Transverse colon (tissue), 4 donors: ENCODE measurements around the gene SLC39A3. TPM values are rescaled to one million over a fixed set of nuclear protein-coding genes. Genes with fewer than 3 reads are reported as not detected.

Experiments used
- DNase-seq: peaks from one replicate; pipeline ENCODE4 v3.0.0-alpha.2; 2019
- H3K27ac ChIP-seq, 4 donors: fragments of 200-600 bp; sonication (generic); 2 replicates each; pipeline ENCODE4 v1.5.1; 2016 to 2018; ENCODE audit warnings: inconsistent platforms in 4 of 4
- H3K27me3 ChIP-seq: fragments of 200-600 bp; sonication (generic); 2 replicates; pipeline ENCODE4 v1.5.1; 2017; ENCODE audit warnings: inconsistent platforms
- H3K36me3 ChIP-seq, 4 donors: fragments of 200-600 bp; sonication (generic); 2 replicates each; pipeline ENCODE4 v1.5.1; 2017 to 2019; ENCODE audit warnings: inconsistent platforms in 4 of 4
- H3K4me1 ChIP-seq, 4 donors: fragments of 200-600 bp; sonication (generic); 2 replicates each; pipeline ENCODE4 v1.5.1; 2017 to 2020; ENCODE audit warnings: inconsistent platforms in 4 of 4
- H3K4me3 ChIP-seq, 4 donors: fragments of 200-600 bp; sonication (generic); 1 replicate in 1 of 4; 2 replicates in 3 of 4; pipeline versions ENCODE4 v1.5.1 to v1.6.1; 2017 to 2019; ENCODE audit warnings: inconsistent platforms in 4 of 4
- H3K9me3 ChIP-seq, 2 donors: fragments of 200-600 bp; sonication (generic); 2 replicates each; pipeline ENCODE4 v1.5.1; 2017 to 2019; ENCODE audit warnings: inconsistent platforms in 2 of 2
- EP300 ChIP-seq: sonication (generic); formaldehyde crosslinking; IDR thresholded peaks from one replicate; pipeline ENCODE4 v1.6.1; 2017; ENCODE audit warnings: antibody characterized with exemption, low read depth
- POLR2A ChIP-seq: fragments of 450-650 bp; IDR thresholded peaks from one replicate; pipeline ENCODE4 v1.6.1; 2016; ENCODE audit warnings: antibody characterized with exemption, mild to moderate bottlenecking, moderate library complexity
- POLR2AphosphoS5 ChIP-seq, 3 donors: sonication (generic); formaldehyde crosslinking; IDR thresholded peaks; one replicate each; pipeline ENCODE4 v1.6.1; 2016; ENCODE audit warnings: antibody characterized with exemption in 3 of 3
- WGBS, 2 donors: methylation state at CpG; one replicate each; pipeline ENCODE4 v1.1.5; 2018; ENCODE audit warnings: low coverage in 1 of 2; 5-methylcytosine and 5-hydroxymethylcytosine counted together
- in situ Hi-C, 4 donors: fragments of 200-750 bp; cut with MboI; loops; one replicate each; pipeline versions ENCODE4 v1.15.0 to v1.15.1; 2017; ENCODE audit warnings: low sequenced_read_pairs in 3 of 4, low pct_ligation_motif_present in 1 of 4, low pct_unique_long_range_greater_than_20kb in 1 of 4
- intact Hi-C: fragments of 100-400 bp; cut with DNase I; formaldehyde crosslinking; loops from one replicate; pipeline ENCODE4 v1.15.1; 2023; ENCODE audit warnings: low total_unique reads
- total RNA-seq, 4 donors: library from RNA; depleted of rRNA; stranded (reverse); fragments of >200 nt; gene quantifications; one replicate each; pipeline ENCODE4 v1.1.0, GENCODE V29; 2016
- TF ChIP-seq, protein P1 (sequence below), 5 experiments: fragments of 200-600 bp in 3 of 5; fragments of 450-650 bp in 2 of 5; sonication (generic) in 3 of 5; IDR thresholded peaks; 1 replicate in 2 of 5; 2 replicates in 3 of 5; pipeline ENCODE4 v1.5.1; 2016 to 2017; ENCODE audit warnings: antibody characterized with exemption in 5 of 5, inconsistent platforms in 3 of 5, mild to moderate bottlenecking in 2 of 5, moderate library complexity in 1 of 5

SLC39A3 gene
- total RNA-seq, 4 donors from 2014 or later = 10.1 to 40.4 (median 24.7) TPM

DNA sequence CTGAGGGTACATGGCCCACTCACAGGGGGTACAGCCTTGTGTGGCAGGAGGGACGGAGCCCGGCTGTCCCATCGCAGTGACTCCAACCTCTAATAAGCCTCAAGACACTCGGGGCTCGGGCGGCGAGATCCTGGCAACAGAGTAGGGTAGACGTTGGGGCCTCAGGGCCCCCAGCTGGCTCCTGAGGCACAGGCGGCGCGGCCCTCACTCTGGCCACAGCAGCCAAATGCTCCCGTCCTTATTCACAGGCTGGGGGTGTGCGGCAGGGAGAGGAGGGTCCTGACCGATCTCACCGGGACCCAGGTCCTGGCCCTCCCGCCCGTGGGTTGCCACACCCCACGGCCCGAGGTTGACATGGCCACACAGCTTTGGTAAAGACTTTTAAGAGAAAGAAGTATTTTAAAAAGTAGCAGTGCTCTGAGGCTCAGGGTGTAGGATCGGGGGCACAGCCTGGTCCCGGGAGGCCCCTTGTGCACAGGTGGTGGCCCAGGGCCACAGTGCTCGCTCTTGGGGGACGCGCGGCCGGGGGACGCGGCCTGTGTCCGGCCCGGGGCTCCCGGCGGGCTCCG, 7.6 kb downstream of the SLC39A3 start:
- no peak for DNase-seq
- TF ChIP-seq, protein P1, sequence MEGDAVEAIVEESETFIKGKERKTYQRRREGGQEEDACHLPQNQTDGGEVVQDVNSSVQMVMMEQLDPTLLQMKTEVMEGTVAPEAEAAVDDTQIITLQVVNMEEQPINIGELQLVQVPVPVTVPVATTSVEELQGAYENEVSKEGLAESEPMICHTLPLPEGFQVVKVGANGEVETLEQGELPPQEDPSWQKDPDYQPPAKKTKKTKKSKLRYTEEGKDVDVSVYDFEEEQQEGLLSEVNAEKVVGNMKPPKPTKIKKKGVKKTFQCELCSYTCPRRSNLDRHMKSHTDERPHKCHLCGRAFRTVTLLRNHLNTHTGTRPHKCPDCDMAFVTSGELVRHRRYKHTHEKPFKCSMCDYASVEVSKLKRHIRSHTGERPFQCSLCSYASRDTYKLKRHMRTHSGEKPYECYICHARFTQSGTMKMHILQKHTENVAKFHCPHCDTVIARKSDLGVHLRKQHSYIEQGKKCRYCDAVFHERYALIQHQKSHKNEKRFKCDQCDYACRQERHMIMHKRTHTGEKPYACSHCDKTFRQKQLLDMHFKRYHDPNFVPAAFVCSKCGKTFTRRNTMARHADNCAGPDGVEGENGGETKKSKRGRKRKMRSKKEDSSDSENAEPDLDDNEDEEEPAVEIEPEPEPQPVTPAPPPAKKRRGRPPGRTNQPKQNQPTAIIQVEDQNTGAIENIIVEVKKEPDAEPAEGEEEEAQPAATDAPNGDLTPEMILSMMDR (IDR thresholded peaks at IDR 0.05) = no peak
- TF ChIP-seq EP300 (no peak), POLR2A (no peak), POLR2AphosphoS5 (IDR thresholded peaks at IDR 0.05) (no peak)
- H3K36me3 ChIP-seq = no peaks in the 10 kb centered on the region
- peaks cover 8% of the 10 kb centered on the region for H3K27me3 ChIP-seq
- H3K9me3 ChIP-seq = no peaks in the 10 kb centered on the region
- no peaks in the 10 kb centered on the region for H3K4me1 ChIP-seq
- WGBS, 2 donors = 94% methylated on average over 33 of the region's 33 CpGs; no CpG with 5 or more reads in 1 of the 2 donors
- intact Hi-C loops = no loop called here
- H3K4me3 ChIP-seq = no peak overlapping the region
- no peak overlapping the region for H3K27ac ChIP-seq
- in situ Hi-C loops = no loop called here

DNA sequence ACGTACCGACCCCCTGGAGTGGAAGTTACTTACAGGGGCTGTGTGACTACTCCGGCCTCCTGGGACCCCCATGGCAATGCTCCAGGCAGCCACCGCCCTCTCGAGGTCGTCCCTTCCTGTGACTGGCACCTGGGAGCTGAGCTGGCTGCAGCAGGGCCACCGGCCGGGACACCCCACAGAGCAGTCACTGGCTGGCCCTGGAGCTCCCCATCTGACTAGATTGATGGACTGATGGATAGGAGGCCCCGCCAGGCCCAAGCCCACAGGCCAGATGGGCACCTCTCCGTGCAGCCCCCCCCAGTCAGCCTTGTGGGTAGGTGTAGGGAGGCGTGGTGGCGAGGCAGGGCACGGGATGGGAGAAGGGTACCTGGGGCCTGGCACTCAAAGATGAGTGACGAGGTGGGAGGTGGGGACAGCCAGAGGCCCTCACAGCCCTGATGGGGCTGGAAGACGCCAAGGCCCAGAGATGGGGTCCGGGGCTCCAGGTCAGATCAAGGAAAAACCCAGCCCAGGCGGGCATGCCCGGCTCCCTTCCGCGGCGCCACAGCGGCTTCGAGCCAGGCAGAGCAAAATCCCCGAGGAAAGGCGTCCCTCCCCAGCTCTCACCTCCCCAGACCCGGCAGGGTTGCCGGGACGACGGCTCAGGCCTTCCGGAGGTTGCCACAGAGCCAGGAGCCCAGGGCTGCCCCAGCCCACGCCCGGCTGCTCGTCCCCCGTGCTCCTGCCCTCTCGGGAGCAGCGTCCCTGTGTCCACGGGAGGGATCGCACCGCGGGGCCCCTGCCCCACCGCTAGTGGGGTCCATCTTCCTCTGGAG, 8.4 kb downstream of the SLC39A3 start:
- intact Hi-C loops = no loop called here
- TF ChIP-seq POLR2AphosphoS5 (IDR thresholded peaks at IDR 0.05) = no peak
- TF ChIP-seq EP300 = no peak
- 88% methylated on average over 38 of the region's 41 CpGs; no CpG with 5 or more reads in 1 of the 2 donors for WGBS, 2 donors
- in situ Hi-C loops = no loop called here
- Histone ChIP-seq H3K27ac (no peak overlapping the region), H3K9me3 (no peaks in the 10 kb centered on the region), H3K4me1 (no peaks in the 10 kb centered on the region), H3K4me3 (no peak overlapping the region), H3K36me3 (no peaks in the 10 kb centered on the region), H3K27me3 (peaks cover 16% of the 10 kb centered on the region)
- no peak for DNase-seq

DNA sequence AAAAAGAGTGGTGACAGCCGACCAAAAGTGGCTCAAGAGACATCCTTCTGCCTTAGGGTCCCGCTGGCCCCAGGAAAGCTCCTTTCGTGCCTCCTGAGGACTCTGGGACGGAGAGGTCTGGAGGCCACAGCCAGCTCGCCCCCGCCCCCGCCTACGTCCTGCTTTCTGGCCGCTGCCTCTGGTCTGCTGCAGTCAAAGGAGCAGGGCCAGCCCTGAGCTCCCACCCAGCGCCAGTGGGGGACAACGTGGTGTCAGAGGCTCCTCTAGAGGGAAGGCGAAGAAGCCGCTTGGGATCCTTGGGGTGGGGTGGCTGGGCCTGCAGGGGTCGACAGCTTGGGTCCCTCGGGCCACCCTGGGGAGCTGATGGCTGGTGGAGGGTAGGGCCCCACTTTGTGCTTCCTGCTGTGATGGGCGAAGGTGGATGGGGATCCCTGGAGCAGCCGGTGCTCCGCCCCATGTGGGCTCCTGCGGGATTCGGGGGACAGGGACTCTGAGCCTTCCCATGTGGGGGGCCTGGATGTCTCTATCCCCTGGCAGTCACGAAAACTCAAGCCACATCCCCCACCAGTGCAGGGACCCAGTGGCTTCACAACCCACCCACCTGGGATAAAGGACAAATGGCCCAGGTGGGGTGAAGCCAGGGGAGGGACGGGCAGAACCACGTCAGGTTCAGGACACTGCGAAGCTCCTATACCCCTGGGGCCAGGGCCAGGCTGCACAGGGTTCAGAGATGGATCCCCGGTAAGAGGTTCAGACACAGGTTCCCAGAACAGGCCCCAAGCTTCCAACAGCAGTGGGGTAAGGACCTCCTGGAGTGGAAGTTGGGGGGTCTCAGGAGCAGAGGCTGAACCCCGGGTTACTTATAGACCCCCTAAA, 9.6 kb downstream of the SLC39A3 start:
- 83 to 100% methylated on average over 1 to 25 of the region's 26 CpGs for WGBS, 2 donors
- Histone ChIP-seq H3K4me1 (no peaks in the 10 kb centered on the region), H3K9me3 (no peaks in the 10 kb centered on the region), H3K4me3 (no peak overlapping the region), H3K27ac (no peak overlapping the region), H3K36me3 (no peaks in the 10 kb centered on the region), H3K27me3 (peaks cover 28% of the 10 kb centered on the region)
- TF ChIP-seq EP300 (no peak), POLR2A (no peak), POLR2AphosphoS5 (IDR thresholded peaks at IDR 0.05) (no peak)
- TF ChIP-seq, protein P1 (IDR thresholded peaks at IDR 0.05) = no peak
- intact Hi-C loops (no loop called here), in situ Hi-C loops (no loop called here)
- no peak for DNase-seq

DNA sequence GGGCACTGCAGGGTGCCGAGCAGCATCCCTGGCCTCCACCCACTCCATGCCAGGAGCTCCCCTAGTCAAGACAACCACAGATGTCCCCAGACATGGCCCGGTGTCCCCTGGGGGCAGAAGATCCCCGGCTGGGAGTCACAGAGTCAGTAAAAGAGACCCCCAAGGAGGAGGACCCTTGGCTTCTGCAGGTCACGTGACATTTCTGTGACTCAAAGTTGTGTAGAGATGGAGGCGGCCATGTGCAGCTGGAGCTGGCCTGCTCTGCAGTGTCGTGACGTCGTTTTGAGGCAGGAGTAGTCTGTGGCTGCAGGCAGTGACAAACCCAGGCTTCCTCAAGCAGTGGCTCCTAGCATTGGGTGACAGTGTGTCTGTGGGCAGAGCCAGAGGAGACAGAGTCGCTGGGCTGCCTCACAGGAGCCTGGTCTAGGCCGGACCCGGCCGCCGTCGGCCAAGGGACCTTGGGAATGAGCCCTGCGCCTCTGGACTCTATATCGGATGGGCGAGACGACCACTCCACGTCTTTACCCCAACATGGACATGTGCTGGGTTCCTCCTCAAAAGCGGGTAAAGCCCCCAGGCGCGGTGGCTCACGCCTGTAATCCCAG, 10.9 kb downstream of the SLC39A3 start:
- no peaks in the 10 kb centered on the region for H3K9me3 ChIP-seq
- H3K27ac ChIP-seq = no peak overlapping the region
- in situ Hi-C loops = no loop called here
- H3K4me3 ChIP-seq = no peak overlapping the region
- no peaks in the 10 kb centered on the region for H3K36me3 ChIP-seq
- no peak for TF ChIP-seq EP300
- no peak for TF ChIP-seq POLR2A
- no peak for TF ChIP-seq POLR2AphosphoS5 (IDR thresholded peaks at IDR 0.05)
- TF ChIP-seq, protein P1 (IDR thresholded peaks at IDR 0.05) = no peak
- intact Hi-C loops = no loop called here
- no peak for DNase-seq
- WGBS, 2 donors = 81% methylated on average over 23 of the region's 23 CpGs; no CpG with 5 or more reads in 1 of the 2 donors
- H3K27me3 ChIP-seq = peaks cover 35% of the 10 kb centered on the region
- H3K4me1 ChIP-seq = no peaks in the 10 kb centered on the region
